ES-I3 (cell line): Measurements from ENCODE around the gene CD226.
"Not testable (repeated sequence)": the region's sequence is repeated elsewhere in the genome, so short reads cannot be mapped to it uniquely, and the experiment has no call there.

Source experiments
- H3K36me3 ChIP-seq: 2 replicates; pipeline ENCODE4 v1.6.1; 2013; ENCODE audit warnings: mild to moderate bottlenecking, low read length, control low read depth, moderate library complexity; ENCODE audit not compliant: insufficient read depth
- H3K4me1 ChIP-seq: 2 replicates; pipeline ENCODE4 v1.6.1; 2013; ENCODE audit warnings: mild to moderate bottlenecking, control low read depth, low read length; ENCODE audit not compliant: insufficient read depth
- H3K9ac ChIP-seq: 2 replicates; pipeline ENCODE4 v1.6.1; 2013; ENCODE audit warnings: low read depth, mild to moderate bottlenecking, low read length, moderate library complexity
- H3K9me3 ChIP-seq: 2 replicates; pipeline ENCODE4 v1.6.1; 2013; ENCODE audit warnings: mild to moderate bottlenecking, low read length, moderate library complexity; ENCODE audit not compliant: control insufficient read depth, insufficient read depth

The CD226 gene

GRCh38 chr18:69906765-69907164 lies 40.9 kb downstream of the CD226 start:
- Histone ChIP-seq H3K9me3 (no peaks in the 10 kb centered on the region), H3K36me3 (no peaks in the 10 kb centered on the region), H3K9ac (no peak overlapping the region), H3K4me1 (no peaks in the 10 kb centered on the region)

- Histone ChIP-seq H3K4me1 (no peaks in the 10 kb centered on the region), H3K36me3 (no peaks in the 10 kb centered on the region), H3K9ac (no peak overlapping the region), H3K9me3 (no peaks in the 10 kb centered on the region)
These were observed 46.7 kb downstream of the CD226 start for GRCh38 chr18:69900941-69901340.

- H3K9me3 ChIP-seq, H3K36me3 ChIP-seq, H3K4me1 ChIP-seq, H3K9ac ChIP-seq: not testable (repeated sequence)
These were observed 48.3 kb downstream of the CD226 start for GRCh38 chr18:69899154-69899923.

GRCh38 chr18:69898241-69898861 lies 49.3 kb downstream of the CD226 start:
- Histone ChIP-seq H3K9me3 (no peaks in the 10 kb centered on the region), H3K4me1 (no peaks in the 10 kb centered on the region), H3K9ac (no peak overlapping the region), H3K36me3 (no peaks in the 10 kb centered on the region)

- Histone ChIP-seq H3K9ac (no peak overlapping the region), H3K4me1 (no peaks in the 10 kb centered on the region), H3K36me3 (no peaks in the 10 kb centered on the region), H3K9me3 (no peaks in the 10 kb centered on the region)
These were observed 50.1 kb downstream of the CD226 start for GRCh38 chr18:69897397-69898108.

GRCh38 chr18:69895066-69896047 lies 52.3 kb downstream of the CD226 start:
- Histone ChIP-seq H3K4me1 (no peaks in the 10 kb centered on the region), H3K36me3 (no peaks in the 10 kb centered on the region), H3K9ac (no peak overlapping the region), H3K9me3 (no peaks in the 10 kb centered on the region)

- no peaks in the 10 kb centered on the region for H3K4me1 ChIP-seq
- H3K36me3 ChIP-seq = no peaks in the 10 kb centered on the region
- H3K9ac ChIP-seq = no peak overlapping the region
- no peaks in the 10 kb centered on the region for H3K9me3 ChIP-seq
These were observed 53.2 kb downstream of the CD226 start for GRCh38 chr18:69894467-69894866.

GRCh38 chr18:69890558-69890957 lies 57.1 kb downstream of the CD226 start:
- Histone ChIP-seq H3K9me3 (no peaks in the 10 kb centered on the region), H3K36me3 (no peaks in the 10 kb centered on the region), H3K9ac (no peak overlapping the region), H3K4me1 (no peaks in the 10 kb centered on the region)

GRCh38 chr18:69889009-69889408 lies 58.7 kb downstream of the CD226 start:
- Histone ChIP-seq H3K4me1 (no peaks in the 10 kb centered on the region), H3K9me3 (no peaks in the 10 kb centered on the region), H3K9ac (no peak overlapping the region), H3K36me3 (no peaks in the 10 kb centered on the region)

GRCh38 chr18:69887256-69887655 lies 60.4 kb downstream of the CD226 start:
- Histone ChIP-seq H3K36me3 (no peaks in the 10 kb centered on the region), H3K9me3 (no peaks in the 10 kb centered on the region), H3K9ac (no peak overlapping the region), H3K4me1 (no peaks in the 10 kb centered on the region)

- no peak overlapping the region for H3K9ac ChIP-seq
- H3K36me3 ChIP-seq = no peaks in the 10 kb centered on the region
- no peaks in the 10 kb centered on the region; the same call in 1 of the 2 replicates for H3K4me1 ChIP-seq
- H3K9me3 ChIP-seq = no peaks in the 10 kb centered on the region
These were observed 61.7 kb downstream of the CD226 start for GRCh38 chr18:69885841-69886531.

- H3K36me3 ChIP-seq = no peaks in the 10 kb centered on the region
- no peak overlapping the region for H3K9ac ChIP-seq
- no peaks in the 10 kb centered on the region for H3K9me3 ChIP-seq
- no peaks in the 10 kb centered on the region; the same call in 1 of the 2 replicates for H3K4me1 ChIP-seq
These were observed 62.3 kb downstream of the CD226 start for GRCh38 chr18:69885355-69885754.

GRCh38 chr18:69883781-69884180 lies 63.9 kb downstream of the CD226 start:
- H3K36me3 ChIP-seq = no peaks in the 10 kb centered on the region
- no peak overlapping the region for H3K9ac ChIP-seq
- H3K9me3 ChIP-seq = no peaks in the 10 kb centered on the region
- H3K4me1 ChIP-seq = no peaks in the 10 kb centered on the region; the same call in 1 of the 2 replicates
